Activated naive CD4-positive, alpha-beta T cell treated with anti-CD3 and anti-CD28 coated beads, Interleukin-2, amount 50 U/mL, for 72 hours (primary cell): ENCODE measurements around the gene MDH2. TPM values are rescaled to one million over a fixed set of nuclear protein-coding genes. Genes with fewer than 3 reads are reported as not detected.
"Not testable (repeated sequence)": the region's sequence is repeated elsewhere in the genome, so short reads cannot be mapped to it uniquely, and the experiment has no call there.

Source experiments
- ATAC-seq, 2 donors: fragments of 150-1000 bp; cut with Tn5 transposase; 2 replicates each; pipeline ENCODE4 v1.10.0; 2021; ENCODE audit warnings: mild to moderate bottlenecking in 2 of 2, moderate library complexity in 2 of 2
- DNase-seq, 2 donors: peaks; one replicate each; pipeline ENCODE4 v3.0.0; 2021 to 2022; ENCODE audit warnings: low spot score in 2 of 2
- H3K27ac Mint-ChIP-seq, 2 donors: one replicate each; pipeline ENCODE4 v1.8.0; 2022; ENCODE audit warnings: mild to moderate bottlenecking in 2 of 2, mixed read lengths in 2 of 2
- H3K36me3 Mint-ChIP-seq, 2 donors: one replicate each; pipeline ENCODE4 v1.8.0; 2022; ENCODE audit warnings: mixed read lengths in 2 of 2
- H3K9me3 Mint-ChIP-seq, 2 donors: one replicate each; pipeline ENCODE4 v1.8.0; 2022; ENCODE audit warnings: mixed read lengths in 2 of 2
- total RNA-seq, 2 donors: library from RNA; stranded (reverse); gene quantifications; one replicate each; pipeline ENCODE4 v1.2.3, GENCODE V29; 2022

Gene MDH2
- total RNA-seq, 2 donors from 2014 or later: 212 to 262 TPM

GRCh38 chr7:76084115-76084514 is 36.2 kb downstream of the MDH2 start:
- ATAC-seq, H3K27ac Mint-ChIP-seq, DNase-seq, H3K9me3 Mint-ChIP-seq, H3K36me3 Mint-ChIP-seq: not testable (repeated sequence)

GRCh38 chr7:76086070-76086469 is 38.2 kb downstream of the MDH2 start:
- no peaks in the 10 kb centered on the region for H3K9me3 Mint-ChIP-seq

GRCh38 chr7:76087362-76087791 is 39.5 kb downstream of the MDH2 start:
- H3K36me3 Mint-ChIP-seq, H3K27ac Mint-ChIP-seq, DNase-seq, ATAC-seq, H3K9me3 Mint-ChIP-seq: not testable (repeated sequence)

More at GRCh38 chr7:76086070-76086469, 38.2 kb downstream of the MDH2 start:
- H3K36me3 Mint-ChIP-seq: no peaks in the 10 kb centered on the region
- ATAC-seq (no peak), DNase-seq (no peak)
- H3K27ac Mint-ChIP-seq: no peak overlapping the region

- no peaks in the 10 kb centered on the region for H3K9me3 Mint-ChIP-seq
- no peak for DNase-seq
Measured at GRCh38 chr7:76089865-76090475, 42.1 kb downstream of the MDH2 start.

GRCh38 chr7:76091506-76091905 is 43.6 kb downstream of the MDH2 start:
- no peaks in the 10 kb centered on the region for H3K9me3 Mint-ChIP-seq
- no peaks in the 10 kb centered on the region for H3K36me3 Mint-ChIP-seq
- no peak for ATAC-seq
- DNase-seq: no peak
- H3K27ac Mint-ChIP-seq: no peak overlapping the region

More at GRCh38 chr7:76089865-76090475, 42.1 kb downstream of the MDH2 start:
- H3K27ac Mint-ChIP-seq: no peak overlapping the region
- no peaks in the 10 kb centered on the region for H3K36me3 Mint-ChIP-seq
- no peak for ATAC-seq

- not testable (repeated sequence) for H3K27ac Mint-ChIP-seq, H3K9me3 Mint-ChIP-seq, H3K36me3 Mint-ChIP-seq, DNase-seq, ATAC-seq
Measured at GRCh38 chr7:76093531-76093930, 45.6 kb downstream of the MDH2 start.

- not testable (repeated sequence) for H3K36me3 Mint-ChIP-seq, H3K9me3 Mint-ChIP-seq, H3K27ac Mint-ChIP-seq, ATAC-seq, DNase-seq
Measured at GRCh38 chr7:76094326-76094725, 46.4 kb downstream of the MDH2 start.

GRCh38 chr7:76095908-76096307 is 48.0 kb downstream of the MDH2 start:
- Mint-ChIP-seq H3K27ac (no peak overlapping the region), H3K9me3 (no peaks in the 10 kb centered on the region), H3K36me3 (no peaks in the 10 kb centered on the region)
- DNase-seq (no peak), ATAC-seq (no peak)

GRCh38 chr7:76101693-76102437 is 54.0 kb downstream of the MDH2 start:
- ATAC-seq: peak in 1 of 2 donors; percentile 61
- not testable (repeated sequence) for H3K36me3 Mint-ChIP-seq, DNase-seq, H3K9me3 Mint-ChIP-seq
- H3K27ac Mint-ChIP-seq: peak overlapping the region in 1 of 2 donors; percentile 37

- not testable (repeated sequence) for DNase-seq, H3K36me3 Mint-ChIP-seq, H3K27ac Mint-ChIP-seq, H3K9me3 Mint-ChIP-seq
- ATAC-seq: peak; percentile 91 to 99
Measured at GRCh38 chr7:76103788-76104187, 55.9 kb downstream of the MDH2 start.

GRCh38 chr7:76106130-76106529 is 58.2 kb downstream of the MDH2 start:
- H3K36me3 Mint-ChIP-seq: not testable (repeated sequence)
- ATAC-seq: peak in 1 of 2 donors; percentile 38

GRCh38 chr7:76106893-76107292 is 59.0 kb downstream of the MDH2 start:
- DNase-seq: no peak
- no peak for ATAC-seq
- Mint-ChIP-seq H3K9me3 (no peaks in the 10 kb centered on the region), H3K36me3 (no peaks in the 10 kb centered on the region), H3K27ac (no peak overlapping the region)

More at GRCh38 chr7:76106130-76106529, 58.2 kb downstream of the MDH2 start:
- not testable (repeated sequence) for H3K27ac Mint-ChIP-seq, H3K9me3 Mint-ChIP-seq, DNase-seq

- DNase-seq (no peak), ATAC-seq (no peak)
- H3K9me3 Mint-ChIP-seq: no peaks in the 10 kb centered on the region
- H3K36me3 Mint-ChIP-seq: no peaks in the 10 kb centered on the region
- no peak overlapping the region for H3K27ac Mint-ChIP-seq
Measured at GRCh38 chr7:76108540-76109233, 60.8 kb downstream of the MDH2 start.

- DNase-seq, H3K36me3 Mint-ChIP-seq, H3K27ac Mint-ChIP-seq, ATAC-seq, H3K9me3 Mint-ChIP-seq: not testable (repeated sequence)
Measured at GRCh38 chr7:76113042-76113630, 65.2 kb downstream of the MDH2 start.

GRCh38 chr7:76114742-76115141 is 66.8 kb downstream of the MDH2 start:
- H3K9me3 Mint-ChIP-seq, H3K27ac Mint-ChIP-seq, DNase-seq, ATAC-seq, H3K36me3 Mint-ChIP-seq: not testable (repeated sequence)
